ENCODE measurements around the gene AZGP1. TPM values are rescaled to one million over a fixed set of nuclear protein-coding genes. Genes with fewer than 3 reads are reported as not detected.
"Not testable (repeated sequence)": the region's sequence is repeated elsewhere in the genome, so short reads cannot be mapped to it uniquely, and the experiment has no call there.

Gene AZGP1
- total and polyA plus RNA-seq, 7 donors = 0.66 to 17.1 (median 4.7) TPM

- Histone ChIP-seq H3K27me3 (no peaks in the 10 kb centered on the region), H3K4me3 (no peak overlapping the region), H3K4me1 (no peaks in the 10 kb centered on the region), H3K27ac (no peak overlapping the region), H3K9me3 (no peaks in the 10 kb centered on the region), H3K36me3 (no peaks in the 10 kb centered on the region)
- intact Hi-C loops (cut with DNase I) = no loop called here
- DNase-seq = no peak
- 81 to 83% methylated on average over 3 of the region's 3 CpGs for WGBS, 2 donors
- TF ChIP-seq POLR2AphosphoS5 (IDR thresholded peaks at IDR 0.05) (no peak), EP300 (IDR thresholded peaks at IDR 0.05) (no peak), POLR2A (IDR thresholded peaks at IDR 0.05) (no peak), CTCF (IDR thresholded peaks at IDR 0.05) (no peak)
Measured at GRCh38 chr7:99953649-99954048, 22.2 kb downstream of the AZGP1 start.

- WGBS, 2 donors = 77 to 91% methylated on average over 4 of the region's 4 CpGs
- H3K4me3 ChIP-seq; H3K4me1 ChIP-seq; H3K27me3 ChIP-seq; H3K27ac ChIP-seq; H3K36me3 ChIP-seq; H3K9me3 ChIP-seq; DNase-seq; intact Hi-C loops (cut with DNase I): not testable (repeated sequence)
Measured at GRCh38 chr7:99952649-99953048, 23.2 kb downstream of the AZGP1 start.

GRCh38 chr7:99950819-99951218 is 25.0 kb downstream of the AZGP1 start:
- H3K36me3 ChIP-seq; H3K4me3 ChIP-seq; DNase-seq; H3K27me3 ChIP-seq; H3K4me1 ChIP-seq; H3K9me3 ChIP-seq; H3K27ac ChIP-seq; intact Hi-C loops (cut with DNase I): not testable (repeated sequence)
- 89 to 90% methylated on average over 6 of the region's 6 CpGs for WGBS, 2 donors

- TF ChIP-seq CTCF (IDR thresholded peaks at IDR 0.05) (peak in 1 of 4 experiments; percentile 35), POLR2AphosphoS5 (IDR thresholded peaks at IDR 0.05) (no peak)
- DNase-seq = no peak
- no peak overlapping the region for H3K4me3 ChIP-seq
- H3K9me3 ChIP-seq = no peaks in the 10 kb centered on the region
- no peak overlapping the region for H3K27ac ChIP-seq
- WGBS, 2 donors = 51 to 62% methylated on average over 3 of the region's 3 CpGs
- no peaks in the 10 kb centered on the region for H3K4me1 ChIP-seq
- intact Hi-C loops (cut with DNase I) = no loop called here
- H3K27me3 ChIP-seq = no peaks in the 10 kb centered on the region
- no peaks in the 10 kb centered on the region for H3K36me3 ChIP-seq
Measured at GRCh38 chr7:99949645-99950228, 26.1 kb downstream of the AZGP1 start.

GRCh38 chr7:99947608-99948007 is 28.2 kb downstream of the AZGP1 start:
- Histone ChIP-seq H3K9me3 (no peaks in the 10 kb centered on the region), H3K4me3 (no peak overlapping the region), H3K36me3 (no peaks in the 10 kb centered on the region), H3K27ac (no peak overlapping the region), H3K4me1 (no peaks in the 10 kb centered on the region), H3K27me3 (no peaks in the 10 kb centered on the region)
- intact Hi-C loops (cut with DNase I) = no loop called here
- DNase-seq = no peak
- TF ChIP-seq POLR2A (IDR thresholded peaks at IDR 0.05) (no peak), CTCF (IDR thresholded peaks at IDR 0.05) (no peak), EP300 (IDR thresholded peaks at IDR 0.05) (no peak), POLR2AphosphoS5 (IDR thresholded peaks at IDR 0.05) (no peak)
- 80 to 94% methylated on average over 1 of the region's 1 CpG for WGBS, 2 donors

- Histone ChIP-seq H3K4me3 (no peak overlapping the region), H3K4me1 (no peaks in the 10 kb centered on the region), H3K36me3 (no peaks in the 10 kb centered on the region), H3K27me3 (peaks cover 0 to 5% (median 0%) of the 10 kb centered on the region in 3 donors), H3K9me3 (no peaks in the 10 kb centered on the region), H3K27ac (no peak overlapping the region)
- no peak for DNase-seq
- WGBS, 2 donors = 67 to 70% methylated on average over 4 of the region's 4 CpGs
- intact Hi-C loops (cut with DNase I) = no loop called here
- TF ChIP-seq CTCF (IDR thresholded peaks at IDR 0.05) (no peak), POLR2A (IDR thresholded peaks at IDR 0.05) (no peak), EP300 (IDR thresholded peaks at IDR 0.05) (no peak), POLR2AphosphoS5 (IDR thresholded peaks at IDR 0.05) (no peak)
Measured at GRCh38 chr7:99944497-99945070, 31.2 kb downstream of the AZGP1 start.
